Neural cell (in vitro differentiated cells): ENCODE measurements around the gene ENOX1. TPM values are rescaled to one million over a fixed set of nuclear protein-coding genes. Genes with fewer than 3 reads are reported as not detected.

Source experiments
- H2AFZ ChIP-seq: fragments of 200-600, 300-800 bp; sonication (generic), shearing (Covaris generic); 2 replicates; pipeline ENCODE4 v1.6.0; 2014; ENCODE audit warnings: low read depth, mild to moderate bottlenecking, antibody characterized with exemption, low read length, moderate library complexity
- H3F3A ChIP-seq: fragments of 200-600 bp; shearing (Covaris generic); 2 replicates; pipeline ENCODE4 v1.6.1; 2016; ENCODE audit warnings: mild to moderate bottlenecking, moderate library complexity, mixed read lengths, antibody characterized with exemption, low read length; ENCODE audit not compliant: insufficient read depth, poor library complexity, severe bottlenecking
- H3K27ac ChIP-seq: fragments of 200-600, 300-800 bp; sonication (generic), shearing (Covaris generic); 2 replicates; pipeline ENCODE4 v1.5.1; 2014; ENCODE audit warnings: mild to moderate bottlenecking, low read length, moderate library complexity
- H3K27me3 ChIP-seq: fragments of 300-800, 200-600 bp; sonication (generic), shearing (Covaris generic); 2 replicates; pipeline ENCODE4 v1.6.0; 2014; ENCODE audit warnings: mild to moderate bottlenecking, low read depth, low read length, moderate library complexity; ENCODE audit not compliant: insufficient read depth
- H3K36me3 ChIP-seq: fragments of 300-800, 200-600 bp; sonication (generic), shearing (Covaris generic); 2 replicates; pipeline ENCODE4 v1.5.1; 2014; ENCODE audit warnings: mild to moderate bottlenecking, antibody characterized with exemption, low read length, moderate library complexity; ENCODE audit not compliant: insufficient read depth
- H3K4me2 ChIP-seq: fragments of 300-800, 200-600 bp; sonication (generic), shearing (Covaris generic); 2 replicates; pipeline ENCODE4 v1.6.0; 2014; ENCODE audit warnings: mild to moderate bottlenecking, low read length
- H3K4me3 ChIP-seq: fragments of 300-800, 200-600 bp; sonication (generic), shearing (Covaris generic); 2 replicates; pipeline ENCODE4 v1.5.1; 2014; ENCODE audit warnings: mild to moderate bottlenecking, low read length, moderate library complexity
- H3K79me2 ChIP-seq: fragments of 200-600 bp; shearing (Covaris generic); replicated peaks from 2 replicates; pipeline ENCODE4 v1.6.0; 2014; ENCODE audit warnings: mild to moderate bottlenecking, low read length, moderate library complexity; ENCODE audit not compliant: insufficient read depth
- H3K9ac ChIP-seq: fragments of 300-800, 200-600 bp; sonication (generic), shearing (Covaris generic); 2 replicates; pipeline ENCODE4 v1.6.1; 2016; ENCODE audit warnings: mild to moderate bottlenecking, low read length, mixed read lengths
- H3K9me2 ChIP-seq: fragments of 200-600 bp; shearing (Covaris generic); 2 replicates; pipeline ENCODE4 v1.6.1; 2016; ENCODE audit warnings: mild to moderate bottlenecking, low read length, mixed read lengths; ENCODE audit not compliant: insufficient read depth
- H3K9me3 ChIP-seq: fragments of 200-600, 300-800 bp; sonication (generic), shearing (Covaris generic); 2 replicates; pipeline ENCODE4 v1.6.1; 2016; ENCODE audit warnings: mild to moderate bottlenecking, mixed run types, low read length, moderate library complexity, mixed read lengths
- H4K20me1 ChIP-seq: fragments of 200-600 bp; shearing (Covaris generic); 2 replicates; pipeline ENCODE4 v1.6.1; 2016; ENCODE audit warnings: mild to moderate bottlenecking, mixed run types; ENCODE audit not compliant: insufficient read depth
- CTCF ChIP-seq: fragments of 450-650 bp; IDR thresholded peaks from 2 replicates; pipeline ENCODE4 v1.5.1; 2014; ENCODE audit warnings: antibody characterized with exemption, mild to moderate bottlenecking, moderate library complexity; ENCODE audit not compliant: poor library complexity, severe bottlenecking
- EP300 ChIP-seq: fragments of 450-650 bp; conservative IDR thresholded peaks from 2 replicates; pipeline ENCODE4 v1.6.1; 2014; ENCODE audit warnings: antibody characterized with exemption, mild to moderate bottlenecking, moderate library complexity; ENCODE audit not compliant: poor library complexity, severe bottlenecking
- EZH2 ChIP-seq: fragments of 200-600, 300-800 bp; shearing (Covaris generic), sonication (generic); IDR thresholded peaks from 2 replicates; pipeline ENCODE4 v1.6.1; 2014; ENCODE audit warnings: antibody characterized with exemption, low read length, borderline replicate concordance, mild to moderate bottlenecking; ENCODE audit not compliant: insufficient read depth, poor library complexity, severe bottlenecking
- MXI1 ChIP-seq: fragments of 450-650 bp; conservative IDR thresholded peaks from 2 replicates; pipeline ENCODE4 v1.6.1; 2014; ENCODE audit warnings: antibody characterized with exemption, mild to moderate bottlenecking; ENCODE audit not compliant: poor library complexity, severe bottlenecking
- POLR2AphosphoS5 ChIP-seq: IDR thresholded peaks from 2 replicates; pipeline ENCODE4 v1.6.1; 2012
- RAD21 ChIP-seq: fragments of 450-650 bp; conservative IDR thresholded peaks from 2 replicates; pipeline ENCODE4 v1.6.1; 2014; ENCODE audit warnings: antibody characterized with exemption, mild to moderate bottlenecking, moderate library complexity
- REST ChIP-seq: IDR thresholded peaks from 2 replicates; pipeline ENCODE4 v1.6.1; 2012; ENCODE audit warnings: borderline replicate concordance
- SMC3 ChIP-seq: fragments of 450-650 bp; conservative IDR thresholded peaks from 2 replicates; pipeline ENCODE4 v1.6.1; 2014; ENCODE audit warnings: antibody characterized with exemption, mild to moderate bottlenecking, moderate library complexity; ENCODE audit not compliant: poor library complexity
- TAF1 ChIP-seq: IDR thresholded peaks from 2 replicates; pipeline ENCODE4 v1.6.1; 2012; ENCODE audit warnings: low read depth
- polyA plus RNA-seq: library from polyadenylated mRNA; depleted of rRNA; stranded (reverse); fragments of >200 nt; gene quantifications from 2 replicates; pipeline ENCODE4 v1.2.3, GENCODE V29; 2014

Gene ENOX1
- polyA plus RNA-seq, 1 donor from 2014 or later: 42.6 TPM

GRCh38 chr13:43495732-43496131 lies 291.0 kb downstream of the ENOX1 start:
- no peaks in the 10 kb centered on the region for H4K20me1 ChIP-seq
- H3K27me3 ChIP-seq: no peaks in the 10 kb centered on the region
- H3K27ac ChIP-seq: no peak overlapping the region
- H3K79me2 ChIP-seq: no peaks in the 10 kb centered on the region
- no peak overlapping the region for H2AFZ ChIP-seq
- no peak overlapping the region for H3K4me3 ChIP-seq
- TF ChIP-seq POLR2AphosphoS5 (no peak), SMC3 (no peak), MXI1 (no peak), EZH2 (no peak), TAF1 (no peak), RAD21 (no peak), EP300 (no peak), CTCF (no peak), REST (no peak)
- H3K9ac ChIP-seq: no peak overlapping the region
- H3K9me2 ChIP-seq: no peaks in the 10 kb centered on the region
- no peaks in the 10 kb centered on the region for H3F3A ChIP-seq
- no peak overlapping the region for H3K4me2 ChIP-seq
- H3K9me3 ChIP-seq: no peaks in the 10 kb centered on the region
- no peaks in the 10 kb centered on the region for H3K36me3 ChIP-seq

- Histone ChIP-seq H3K36me3 (no peaks in the 10 kb centered on the region), H3K4me2 (no peak overlapping the region), H3K9ac (no peak overlapping the region), H3K27ac (no peak overlapping the region), H3K9me3 (no peaks in the 10 kb centered on the region), H3K27me3 (no peaks in the 10 kb centered on the region), H3K79me2 (no peaks in the 10 kb centered on the region), H3F3A (no peaks in the 10 kb centered on the region), H3K9me2 (no peaks in the 10 kb centered on the region), H3K4me3 (no peak overlapping the region), H4K20me1 (no peaks in the 10 kb centered on the region), H2AFZ (no peak overlapping the region)
- TF ChIP-seq POLR2AphosphoS5 (no peak), EZH2 (no peak), TAF1 (no peak), MXI1 (no peak), REST (no peak), RAD21 (no peak), EP300 (no peak)
Observed at GRCh38 chr13:43494206-43494605, 292.6 kb downstream of the ENOX1 start.
